ENCODE measurements around the gene RPGRIP1L. TPM values are rescaled to one million over a fixed set of nuclear protein-coding genes. Genes with fewer than 3 reads are reported as not detected.
A peak's percentile ranks its signal among the peaks of the same experiment; 100 is the strongest.

RPGRIP1L gene
- total RNA-seq, 1 experiment from 2014 or later: 9.8 TPM

DNA sequence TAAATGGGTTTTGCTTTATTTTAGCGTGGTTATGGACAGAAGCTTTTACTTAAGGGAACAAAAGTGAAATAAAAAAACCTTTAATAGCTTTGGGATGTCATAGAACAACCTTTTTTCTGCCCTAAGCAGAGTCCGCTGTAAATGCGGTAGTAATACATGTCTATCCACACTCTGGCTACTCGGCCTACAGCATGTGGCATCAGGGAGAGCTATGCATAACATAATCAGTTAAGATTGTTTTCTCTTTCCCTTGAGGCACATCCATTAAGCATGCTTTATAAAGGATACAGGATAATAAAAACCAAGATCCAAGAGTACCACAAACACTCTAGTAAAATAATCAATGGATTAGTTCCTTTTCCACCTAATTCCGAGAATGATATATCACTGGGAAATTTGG, 10.3 kb downstream of the RPGRIP1L start (continued):
- TF ChIP-seq, protein P1, sequence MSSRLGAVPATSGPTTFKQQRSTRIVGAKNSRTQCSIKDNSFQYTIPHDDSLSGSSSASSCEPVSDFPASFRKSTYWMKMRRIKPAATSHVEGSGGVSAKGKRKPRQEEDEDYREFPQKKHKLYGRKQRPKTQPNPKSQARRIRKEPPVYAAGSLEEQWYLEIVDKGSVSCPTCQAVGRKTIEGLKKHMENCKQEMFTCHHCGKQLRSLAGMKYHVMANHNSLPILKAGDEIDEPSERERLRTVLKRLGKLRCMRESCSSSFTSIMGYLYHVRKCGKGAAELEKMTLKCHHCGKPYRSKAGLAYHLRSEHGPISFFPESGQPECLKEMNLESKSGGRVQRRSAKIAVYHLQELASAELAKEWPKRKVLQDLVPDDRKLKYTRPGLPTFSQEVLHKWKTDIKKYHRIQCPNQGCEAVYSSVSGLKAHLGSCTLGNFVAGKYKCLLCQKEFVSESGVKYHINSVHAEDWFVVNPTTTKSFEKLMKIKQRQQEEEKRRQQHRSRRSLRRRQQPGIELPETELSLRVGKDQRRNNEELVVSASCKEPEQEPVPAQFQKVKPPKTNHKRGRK (CRISPR knock-in tag; IDR thresholded peaks at IDR 0.05; ENCODE audit: borderline replicate concordance): no peak
- TF ChIP-seq OVOL2 (CRISPR knock-in tag; IDR thresholded peaks at IDR 0.05; ENCODE audit: borderline replicate concordance) (no peak), TEAD1 (CRISPR knock-in tag; IDR thresholded peaks at IDR 0.05) (no peak), IRF2 (CRISPR knock-in tag; IDR thresholded peaks at IDR 0.05; ENCODE audit: borderline replicate concordance, low read depth) (no peak)

DNA sequence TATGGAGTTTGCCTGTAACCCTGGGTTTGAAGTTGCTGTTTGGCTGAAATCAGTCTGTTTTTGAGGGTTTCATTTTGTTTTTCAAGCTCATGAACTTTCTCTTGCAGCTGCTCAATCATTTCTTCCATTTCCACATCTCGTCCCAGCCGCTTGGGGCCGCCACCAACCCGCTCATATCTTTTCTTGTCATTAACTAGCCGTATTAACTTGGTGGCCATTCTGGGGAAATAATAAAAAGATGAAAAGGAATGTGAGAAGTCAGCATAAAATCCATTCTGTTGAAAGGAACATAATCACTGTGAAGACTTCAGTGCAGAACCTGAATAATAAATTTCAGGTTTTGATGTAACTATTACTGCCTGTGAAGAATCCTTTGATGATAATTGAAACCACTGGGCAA, 11.5 kb downstream of the RPGRIP1L start:
- CTCF ChIA-PET: interaction anchor here (0.5 to 2.0 kb wide), 17 partner anchors 9 to 254 kb away, joined by 3 to 10 read pairs (median 4); partner anchors contain the start of genes FTO and RPGRIP1L
- DNase-seq (ENCODE audit: low spot score) (peak; percentile 49), ATAC-seq (peak; percentile 24; the same call in 1 of the 2 replicates)
- Mint-ChIP-seq H3K4me1 (no peaks in the 10 kb centered on the region), H3K27me3 (ENCODE audit: low read depth) (no peaks in the 10 kb centered on the region), H3K36me3 (peaks cover 20% of the 10 kb centered on the region), H3K27ac (no peak overlapping the region; the same call in 1 of the 2 replicates), H3K9me3 (peaks cover 5% of the 10 kb centered on the region; the same call in 1 of the 2 replicates), H3K4me3 (no peak overlapping the region)
- POLR2A ChIA-PET: interaction anchor here (0.5 kb wide), 1 partner anchor 154 kb away, joined by 4 read pairs; no protein-coding TSS in a partner anchor
- TF ChIP-seq JAZF1 (CRISPR knock-in tag; IDR thresholded peaks at IDR 0.05) (no peak), TCF7 (CRISPR knock-in tag; IDR thresholded peaks at IDR 0.05; ENCODE audit: low read depth) (no peak)
- TF ChIP-seq, protein P2, sequence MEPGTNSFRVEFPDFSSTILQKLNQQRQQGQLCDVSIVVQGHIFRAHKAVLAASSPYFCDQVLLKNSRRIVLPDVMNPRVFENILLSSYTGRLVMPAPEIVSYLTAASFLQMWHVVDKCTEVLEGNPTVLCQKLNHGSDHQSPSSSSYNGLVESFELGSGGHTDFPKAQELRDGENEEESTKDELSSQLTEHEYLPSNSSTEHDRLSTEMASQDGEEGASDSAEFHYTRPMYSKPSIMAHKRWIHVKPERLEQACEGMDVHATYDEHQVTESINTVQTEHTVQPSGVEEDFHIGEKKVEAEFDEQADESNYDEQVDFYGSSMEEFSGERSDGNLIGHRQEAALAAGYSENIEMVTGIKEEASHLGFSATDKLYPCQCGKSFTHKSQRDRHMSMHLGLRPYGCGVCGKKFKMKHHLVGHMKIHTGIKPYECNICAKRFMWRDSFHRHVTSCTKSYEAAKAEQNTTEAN (CRISPR knock-in tag; IDR thresholded peaks at IDR 0.05): no peak

DNA sequence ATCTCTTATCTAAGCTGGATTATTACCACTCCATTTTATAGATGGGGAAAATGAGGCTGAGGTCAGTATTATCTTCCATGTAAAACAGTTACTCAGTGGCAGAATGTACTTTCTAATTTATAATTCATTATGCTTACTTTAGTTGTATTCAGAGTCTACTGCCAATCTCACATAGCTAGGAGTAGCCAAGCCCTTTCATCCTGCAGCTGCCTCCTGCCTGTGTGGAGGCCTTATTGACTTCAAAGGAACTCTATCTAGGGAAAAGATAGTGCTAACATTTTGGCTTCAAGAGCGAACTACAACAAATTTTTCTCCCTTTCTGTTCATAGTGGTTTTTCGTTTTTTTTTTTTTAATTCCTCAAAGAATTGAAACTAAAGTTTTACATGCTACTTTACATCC, 12.9 kb downstream of the RPGRIP1L start:
- no peak for TF ChIP-seq RELA (CRISPR knock-in tag; IDR thresholded peaks at IDR 0.05; ENCODE audit: borderline replicate concordance)
- no peak for TF ChIP-seq ZNF138 (CRISPR knock-in tag; conservative IDR thresholded peaks at IDR 0.05)
- no peak for TF ChIP-seq TEAD4 (CRISPR knock-in tag; IDR thresholded peaks at IDR 0.05)
- TF ChIP-seq, protein P3, sequence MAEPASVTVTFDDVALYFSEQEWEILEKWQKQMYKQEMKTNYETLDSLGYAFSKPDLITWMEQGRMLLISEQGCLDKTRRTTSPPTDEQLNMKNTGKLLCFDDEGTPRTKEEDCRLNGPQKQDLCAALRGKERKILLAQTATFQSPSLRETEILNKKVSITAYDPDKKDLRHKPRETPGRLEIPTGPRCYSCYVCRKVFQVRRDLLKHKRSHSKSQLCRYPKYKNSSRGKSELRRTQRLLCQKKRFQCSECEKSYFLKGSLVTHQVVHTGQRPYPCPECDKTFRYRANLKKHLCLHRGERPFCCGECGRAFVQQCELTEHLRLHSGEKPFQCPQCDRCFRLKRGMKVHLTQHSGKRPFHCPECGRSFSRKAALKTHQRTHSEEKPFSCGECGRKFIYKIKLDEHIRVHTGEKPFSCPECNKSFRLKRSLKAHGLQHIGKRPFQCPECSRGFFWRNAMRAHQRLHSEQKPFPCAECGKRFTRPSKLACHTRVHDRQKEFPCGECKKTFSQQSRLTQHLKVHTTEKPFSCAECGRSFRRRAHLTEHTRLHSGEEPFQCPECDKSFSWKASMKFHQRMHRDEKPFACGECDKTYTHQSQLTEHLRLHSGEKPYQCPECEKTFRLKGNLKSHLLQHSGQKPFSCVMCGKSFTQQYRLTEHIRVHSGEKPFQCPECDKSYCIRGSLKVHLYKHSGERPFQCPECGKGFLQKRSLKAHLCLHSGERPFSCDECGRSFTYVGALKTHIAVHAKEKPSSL (CRISPR knock-in tag; conservative IDR thresholded peaks at IDR 0.05): no peak
- TF ChIP-seq, protein P4, sequence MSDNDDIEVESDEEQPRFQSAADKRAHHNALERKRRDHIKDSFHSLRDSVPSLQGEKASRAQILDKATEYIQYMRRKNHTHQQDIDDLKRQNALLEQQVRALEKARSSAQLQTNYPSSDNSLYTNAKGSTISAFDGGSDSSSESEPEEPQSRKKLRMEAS (CRISPR knock-in tag; IDR thresholded peaks at IDR 0.05): no peak
- no peak for TF ChIP-seq ZNF423 (CRISPR knock-in tag; IDR thresholded peaks at IDR 0.05)
- TF ChIP-seq IRF2 (CRISPR knock-in tag; IDR thresholded peaks at IDR 0.05; ENCODE audit: borderline replicate concordance, low read depth): no peak
- no peak for TF ChIP-seq ETV6 (CRISPR knock-in tag; IDR thresholded peaks at IDR 0.05)
- no peak for TF ChIP-seq MXD4 (CRISPR knock-in tag; IDR thresholded peaks at IDR 0.05; ENCODE audit: borderline replicate concordance)
- no peak for TF ChIP-seq ZNF232 (CRISPR knock-in tag; IDR thresholded peaks at IDR 0.05)
- no peak for TF ChIP-seq NFYB (CRISPR knock-in tag; conservative IDR thresholded peaks at IDR 0.05; ENCODE audit: low read depth)
- no peak for TF ChIP-seq CREM (CRISPR knock-in tag; IDR thresholded peaks at IDR 0.05)
- TF ChIP-seq, protein P5, sequence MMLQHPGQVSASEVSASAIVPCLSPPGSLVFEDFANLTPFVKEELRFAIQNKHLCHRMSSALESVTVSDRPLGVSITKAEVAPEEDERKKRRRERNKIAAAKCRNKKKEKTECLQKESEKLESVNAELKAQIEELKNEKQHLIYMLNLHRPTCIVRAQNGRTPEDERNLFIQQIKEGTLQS (CRISPR knock-in tag; conservative IDR thresholded peaks at IDR 0.05): no peak
- TF ChIP-seq, protein P2 (CRISPR knock-in tag; IDR thresholded peaks at IDR 0.05): no peak
- no peak for TF ChIP-seq OVOL2 (CRISPR knock-in tag; IDR thresholded peaks at IDR 0.05; ENCODE audit: borderline replicate concordance)
- TF ChIP-seq TP53 (CRISPR knock-in tag; IDR thresholded peaks at IDR 0.05): no peak
- TF ChIP-seq, protein P6, sequence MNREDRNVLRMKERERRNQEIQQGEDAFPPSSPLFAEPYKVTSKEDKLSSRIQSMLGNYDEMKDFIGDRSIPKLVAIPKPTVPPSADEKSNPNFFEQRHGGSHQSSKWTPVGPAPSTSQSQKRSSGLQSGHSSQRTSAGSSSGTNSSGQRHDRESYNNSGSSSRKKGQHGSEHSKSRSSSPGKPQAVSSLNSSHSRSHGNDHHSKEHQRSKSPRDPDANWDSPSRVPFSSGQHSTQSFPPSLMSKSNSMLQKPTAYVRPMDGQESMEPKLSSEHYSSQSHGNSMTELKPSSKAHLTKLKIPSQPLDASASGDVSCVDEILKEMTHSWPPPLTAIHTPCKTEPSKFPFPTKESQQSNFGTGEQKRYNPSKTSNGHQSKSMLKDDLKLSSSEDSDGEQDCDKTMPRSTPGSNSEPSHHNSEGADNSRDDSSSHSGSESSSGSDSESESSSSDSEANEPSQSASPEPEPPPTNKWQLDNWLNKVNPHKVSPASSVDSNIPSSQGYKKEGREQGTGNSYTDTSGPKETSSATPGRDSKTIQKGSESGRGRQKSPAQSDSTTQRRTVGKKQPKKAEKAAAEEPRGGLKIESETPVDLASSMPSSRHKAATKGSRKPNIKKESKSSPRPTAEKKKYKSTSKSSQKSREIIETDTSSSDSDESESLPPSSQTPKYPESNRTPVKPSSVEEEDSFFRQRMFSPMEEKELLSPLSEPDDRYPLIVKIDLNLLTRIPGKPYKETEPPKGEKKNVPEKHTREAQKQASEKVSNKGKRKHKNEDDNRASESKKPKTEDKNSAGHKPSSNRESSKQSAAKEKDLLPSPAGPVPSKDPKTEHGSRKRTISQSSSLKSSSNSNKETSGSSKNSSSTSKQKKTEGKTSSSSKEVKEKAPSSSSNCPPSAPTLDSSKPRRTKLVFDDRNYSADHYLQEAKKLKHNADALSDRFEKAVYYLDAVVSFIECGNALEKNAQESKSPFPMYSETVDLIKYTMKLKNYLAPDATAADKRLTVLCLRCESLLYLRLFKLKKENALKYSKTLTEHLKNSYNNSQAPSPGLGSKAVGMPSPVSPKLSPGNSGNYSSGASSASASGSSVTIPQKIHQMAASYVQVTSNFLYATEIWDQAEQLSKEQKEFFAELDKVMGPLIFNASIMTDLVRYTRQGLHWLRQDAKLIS (CRISPR knock-in tag; IDR thresholded peaks at IDR 0.05; ENCODE audit: borderline replicate concordance): no peak
- no peak for TF ChIP-seq ZNF263 (CRISPR knock-in tag; IDR thresholded peaks at IDR 0.05; ENCODE audit: low read depth)
- ATAC-seq: no peak
- Mint-ChIP-seq H3K36me3 (peaks cover 9% of the 10 kb centered on the region), H3K9me3 (no peaks in the 10 kb centered on the region), H3K4me1 (no peaks in the 10 kb centered on the region), H3K27me3 (ENCODE audit: low read depth) (no peaks in the 10 kb centered on the region), H3K4me3 (no peak overlapping the region), H3K27ac (no peak overlapping the region)
- ChIA-PET POLR2A (no interaction called here), CTCF (interaction anchor here (1.7 to 2.0 kb wide), 2 partner anchors 53 to 141 kb away, joined by 10 read pairs; no protein-coding TSS in a partner anchor)
- DNase-seq (ENCODE audit: low spot score): no peak

Data from WTC11 (cell line).